NCI-H1105 (cell line): ENCODE measurements around the gene OLFM2.

Source experiments
- DNase-seq: peaks from one replicate; lab custom pipeline; 2025; lab: John Stamatoyannopoulos, UW

Gene OLFM2

GRCh38 chr19:9906475-9907087, 29.7 kb downstream of the OLFM2 start:
- no peak for DNase-seq

GRCh38 chr19:9903336-9903735, 33.0 kb downstream of the OLFM2 start:
- no peak for DNase-seq

- no peak for DNase-seq
Measured at GRCh38 chr19:9901642-9902041, 34.7 kb downstream of the OLFM2 start.

- no peak for DNase-seq
Measured at GRCh38 chr19:9901020-9901419, 35.3 kb downstream of the OLFM2 start.

GRCh38 chr19:9891609-9892373, 44.5 kb downstream of the OLFM2 start:
- DNase-seq: no peak

- DNase-seq: no peak
Measured at GRCh38 chr19:9885077-9885552, 51.2 kb downstream of the OLFM2 start.

GRCh38 chr19:9883764-9884163, 52.6 kb downstream of the OLFM2 start:
- DNase-seq: no peak

- DNase-seq: peak; percentile 19
Measured at GRCh38 chr19:9883231-9883758, 53.0 kb downstream of the OLFM2 start.

- no peak for DNase-seq
Measured at GRCh38 chr19:9881720-9882119, 54.6 kb downstream of the OLFM2 start.

GRCh38 chr19:9878511-9879196, 57.7 kb downstream of the OLFM2 start:
- DNase-seq: no peak

GRCh38 chr19:9877780-9878510, 58.4 kb downstream of the OLFM2 start:
- DNase-seq: no peak

- no peak for DNase-seq
Measured at GRCh38 chr19:9875796-9876195, 60.5 kb downstream of the OLFM2 start.

GRCh38 chr19:9875031-9875627, 61.2 kb downstream of the OLFM2 start:
- DNase-seq: no peak

- no peak for DNase-seq
Measured at GRCh38 chr19:9872618-9873242, 63.6 kb downstream of the OLFM2 start.

GRCh38 chr19:9871626-9872338, 64.5 kb downstream of the OLFM2 start:
- no peak for DNase-seq

GRCh38 chr19:9868983-9869617, 67.2 kb downstream of the OLFM2 start:
- no peak for DNase-seq

- no peak for DNase-seq
Measured at GRCh38 chr19:9865732-9866501, 70.4 kb downstream of the OLFM2 start.

- no peak for DNase-seq
Measured at GRCh38 chr19:9863759-9864158, 72.6 kb downstream of the OLFM2 start.

GRCh38 chr19:9862938-9863337, 73.4 kb downstream of the OLFM2 start:
- no peak for DNase-seq
